WERI-Rb-1 (cell line): ENCODE results near the gene SPIRE1.

ENCODE experiments used
- DNase-seq: peaks from one replicate; pipeline ENCODE4 v3.0.0-alpha.2; 2020
- H3K27ac ChIP-seq: fragments of 250-450 bp; sonication (Bioruptor Pico); 2 replicates; pipeline ENCODE4 v1.5.1; 2020; ENCODE audit warnings: mild to moderate bottlenecking, moderate library complexity
- H3K27me3 ChIP-seq: fragments of 250-450 bp; sonication (Bioruptor Pico); 2 replicates; pipeline ENCODE4 v1.5.1; 2021; ENCODE audit warnings: mild to moderate bottlenecking, low read depth, moderate library complexity; ENCODE audit not compliant: insufficient read depth, severe bottlenecking
- H3K36me3 ChIP-seq: fragments of 250-450 bp; sonication (Bioruptor Pico); 2 replicates; pipeline ENCODE4 v1.5.1; 2020; ENCODE audit warnings: mild to moderate bottlenecking, moderate library complexity
- H3K4me3 ChIP-seq: 2 replicates; pipeline ENCODE4 v1.5.1; 2011; ENCODE audit warnings: low read depth, mild to moderate bottlenecking, control low read depth, low read length
- H3K9me3 ChIP-seq: fragments of 250-450 bp; sonication (Bioruptor Pico); 2 replicates; pipeline ENCODE4 v1.5.1; 2021; ENCODE audit warnings: mild to moderate bottlenecking, moderate library complexity; ENCODE audit not compliant: severe bottlenecking
- CTCF ChIP-seq: IDR thresholded peaks from 2 replicates; pipeline ENCODE4 v1.5.1; 2011; ENCODE audit warnings: low read depth, mild to moderate bottlenecking, control low read depth, inconsistent platforms, low read length

Gene SPIRE1

GRCh38 chr18:12599543-12599942 lies 58.4 kb downstream of the SPIRE1 start:
- H3K27ac ChIP-seq = no peak overlapping the region
- no peaks in the 10 kb centered on the region for H3K9me3 ChIP-seq
- no peaks in the 10 kb centered on the region for H3K36me3 ChIP-seq
- TF ChIP-seq CTCF = no peak
- H3K4me3 ChIP-seq = no peak overlapping the region
- no peak for DNase-seq
- no peaks in the 10 kb centered on the region for H3K27me3 ChIP-seq

- Histone ChIP-seq H3K4me3 (no peak overlapping the region), H3K36me3 (no peaks in the 10 kb centered on the region), H3K9me3 (no peaks in the 10 kb centered on the region), H3K27me3 (no peaks in the 10 kb centered on the region), H3K27ac (no peak overlapping the region)
- DNase-seq = no peak
- TF ChIP-seq CTCF = no peak
Observed at GRCh38 chr18:12598181-12598930, 59.6 kb downstream of the SPIRE1 start.

- DNase-seq = no peak
- H3K27me3 ChIP-seq = no peaks in the 10 kb centered on the region
- H3K4me3 ChIP-seq = no peak overlapping the region
- H3K36me3 ChIP-seq = no peaks in the 10 kb centered on the region
- H3K9me3 ChIP-seq = no peaks in the 10 kb centered on the region
- no peak overlapping the region for H3K27ac ChIP-seq
- TF ChIP-seq CTCF = no peak
Observed at GRCh38 chr18:12597760-12598159, 60.1 kb downstream of the SPIRE1 start.

GRCh38 chr18:12595571-12596255 lies 62.2 kb downstream of the SPIRE1 start:
- no peak for TF ChIP-seq CTCF
- no peaks in the 10 kb centered on the region for H3K36me3 ChIP-seq
- no peaks in the 10 kb centered on the region for H3K9me3 ChIP-seq
- no peak for DNase-seq
- no peak overlapping the region for H3K27ac ChIP-seq
- H3K4me3 ChIP-seq = no peak overlapping the region
- no peaks in the 10 kb centered on the region for H3K27me3 ChIP-seq

- H3K27ac ChIP-seq = no peak overlapping the region
Observed at GRCh38 chr18:12593866-12594265, 64.0 kb downstream of the SPIRE1 start.

More at GRCh38 chr18:12593866-12594265, 64.0 kb downstream of the SPIRE1 start:
- Histone ChIP-seq H3K36me3 (no peaks in the 10 kb centered on the region), H3K9me3 (no peaks in the 10 kb centered on the region), H3K27me3 (no peaks in the 10 kb centered on the region), H3K4me3 (no peak overlapping the region)
- no peak for TF ChIP-seq CTCF
- no peak for DNase-seq
